RWPE2 (cell line): ENCODE results near the gene DPEP1.
A peak's percentile ranks its signal among the peaks of the same experiment; 100 is the strongest.

Experiments
- ATAC-seq: fragments of 200-7000 bp; cut with Tn5 transposase; 3 replicates; pipeline ENCODE4 v1.9.1; 2021; ENCODE audit warnings: low read depth
- DNase-seq: peaks from one replicate; pipeline ENCODE4 v3.0.0-alpha.2; 2020; ENCODE audit warnings: low spot score
- H3K27ac ChIP-seq: fragments of 450-650 bp; 2 replicates; pipeline ENCODE4 v1.5.1; 2017; ENCODE audit warnings: mild to moderate bottlenecking; ENCODE audit not compliant: poor library complexity, severe bottlenecking
- H3K27me3 ChIP-seq: fragments of 250-450 bp; sonication (Bioruptor Pico); 2 replicates; pipeline ENCODE4 v1.5.1; 2021; ENCODE audit warnings: mild to moderate bottlenecking, moderate library complexity; ENCODE audit not compliant: insufficient read depth, poor library complexity, severe bottlenecking
- H3K36me3 ChIP-seq: fragments of 250-450 bp; sonication (Bioruptor Pico); 2 replicates; pipeline ENCODE4 v1.5.1; 2020; ENCODE audit warnings: low read depth, mild to moderate bottlenecking, moderate library complexity
- H3K4me1 ChIP-seq: fragments of 250-450 bp; sonication (Bioruptor Pico); 2 replicates; pipeline ENCODE4 v1.5.1; 2021; ENCODE audit warnings: mild to moderate bottlenecking, moderate library complexity; ENCODE audit not compliant: insufficient read depth, poor library complexity, severe bottlenecking
- H3K4me3 ChIP-seq: fragments of 250-450 bp; sonication (Bioruptor Pico); 2 replicates; pipeline ENCODE4 v1.5.1; 2021; ENCODE audit warnings: mild to moderate bottlenecking, moderate library complexity; ENCODE audit not compliant: severe bottlenecking
- H3K9me3 ChIP-seq: fragments of 250-450 bp; sonication (Bioruptor Pico); 2 replicates; pipeline ENCODE4 v1.5.1; 2021; ENCODE audit warnings: mild to moderate bottlenecking, moderate library complexity; ENCODE audit not compliant: severe bottlenecking
- CTCF ChIP-seq: fragments of 450-650 bp; IDR thresholded peaks from one replicate; pipeline ENCODE4 v1.5.1; 2017; ENCODE audit warnings: mild to moderate bottlenecking, moderate library complexity; ENCODE audit not compliant: poor library complexity, severe bottlenecking

DPEP1 gene

GRCh38 chr16:89604764-89605163, 8.7 kb upstream of the DPEP1 start:
- TF ChIP-seq CTCF: no peak
- ATAC-seq (no peak), DNase-seq (peak; percentile 65)
- H3K27ac ChIP-seq: no peak overlapping the region
- H3K36me3 ChIP-seq: no peaks in the 10 kb centered on the region
- no peak overlapping the region for H3K4me3 ChIP-seq
- H3K9me3 ChIP-seq: no peaks in the 10 kb centered on the region
- H3K27me3 ChIP-seq: no peaks in the 10 kb centered on the region
- H3K4me1 ChIP-seq: peaks cover 17% of the 10 kb centered on the region

GRCh38 chr16:89605186-89605970, 8.1 kb upstream of the DPEP1 start:
- Histone ChIP-seq H3K4me3 (no peak overlapping the region), H3K27ac (no peak overlapping the region), H3K27me3 (no peaks in the 10 kb centered on the region), H3K36me3 (no peaks in the 10 kb centered on the region), H3K9me3 (no peaks in the 10 kb centered on the region), H3K4me1 (peaks cover 14% of the 10 kb centered on the region)
- TF ChIP-seq CTCF: no peak
- no peak for ATAC-seq
- peak; percentile 71 for DNase-seq

GRCh38 chr16:89606006-89606405, 7.4 kb upstream of the DPEP1 start:
- no peak for TF ChIP-seq CTCF
- Histone ChIP-seq H3K9me3 (no peaks in the 10 kb centered on the region), H3K27ac (no peak overlapping the region), H3K27me3 (no peaks in the 10 kb centered on the region), H3K4me1 (peaks cover 13% of the 10 kb centered on the region), H3K4me3 (no peak overlapping the region), H3K36me3 (no peaks in the 10 kb centered on the region)
- DNase-seq (peak; percentile 64), ATAC-seq (no peak)

GRCh38 chr16:89607453-89607852, 6.0 kb upstream of the DPEP1 start:
- Histone ChIP-seq H3K36me3 (no peaks in the 10 kb centered on the region), H3K27ac (no peak overlapping the region), H3K27me3 (no peaks in the 10 kb centered on the region), H3K9me3 (no peaks in the 10 kb centered on the region), H3K4me1 (peaks cover 6% of the 10 kb centered on the region), H3K4me3 (no peak overlapping the region)
- DNase-seq: no peak
- no peak for TF ChIP-seq CTCF
- ATAC-seq: no peak

GRCh38 chr16:89607937-89608740, 5.3 kb upstream of the DPEP1 start:
- H3K27ac ChIP-seq: no peak overlapping the region
- no peak for ATAC-seq
- H3K27me3 ChIP-seq: no peaks in the 10 kb centered on the region
- DNase-seq: no peak
- TF ChIP-seq CTCF: no peak
- no peaks in the 10 kb centered on the region for H3K36me3 ChIP-seq
- no peak overlapping the region for H3K4me3 ChIP-seq
- no peaks in the 10 kb centered on the region for H3K4me1 ChIP-seq
- H3K9me3 ChIP-seq: no peaks in the 10 kb centered on the region
